CD14-positive monocyte (primary cell): Measurements from ENCODE around the gene CCT7. TPM values are rescaled to one million over a fixed set of nuclear protein-coding genes. Genes with fewer than 3 reads are reported as not detected.

Experiments used
- DNase-seq, 3 donors: peaks; one replicate each; pipeline ENCODE4 v3.0.0-alpha.2; 2011 to 2022
- H2AFZ ChIP-seq: 2 replicates; pipeline ENCODE4 v1.6.0; 2012; ENCODE audit warnings: mild to moderate bottlenecking, low read depth, low read length, inconsistent platforms; ENCODE audit not compliant: insufficient read depth, poor library complexity, severe bottlenecking
- H3K27ac ChIP-seq, 2 donors: 1 replicate in 1 of 2; 2 replicates in 1 of 2; pipeline ENCODE4 v1.5.1; 2012 to 2013; ENCODE audit warnings: low read length in 2 of 2, control low read depth in 1 of 2, inconsistent platforms in 1 of 2, low read depth in 1 of 2, mild to moderate bottlenecking in 1 of 2
- H3K27me3 ChIP-seq, 2 donors: one replicate each; pipeline versions ENCODE4 v1.6.0 to v1.6.1; 2011 to 2013; ENCODE audit warnings: low read length in 2 of 2; ENCODE audit not compliant: control insufficient read depth in 2 of 2, insufficient read depth in 2 of 2
- H3K36me3 ChIP-seq, 2 donors: replicated peaks in 1 of 2; 1 replicate in 1 of 2; 2 replicates in 1 of 2; pipeline versions ENCODE4 v1.5.1 to v1.6.1; 2012 to 2013; ENCODE audit warnings: low read length in 2 of 2, control low read depth in 1 of 2, inconsistent platforms in 1 of 2, mild to moderate bottlenecking in 1 of 2; ENCODE audit not compliant: insufficient read depth in 2 of 2, control insufficient read depth in 1 of 2
- H3K4me1 ChIP-seq, 2 donors: 1 replicate in 1 of 2; 2 replicates in 1 of 2; pipeline versions ENCODE4 v1.5.1 to v1.6.1; 2012 to 2013; ENCODE audit warnings: low read length in 2 of 2, control low read depth in 1 of 2, inconsistent platforms in 1 of 2, mild to moderate bottlenecking in 1 of 2, moderate library complexity in 1 of 2; ENCODE audit not compliant: insufficient read depth in 2 of 2, control insufficient read depth in 1 of 2
- H3K4me2 ChIP-seq: replicated peaks from 2 replicates; pipeline ENCODE3; 2012; ENCODE audit warnings: low read length, moderate library complexity, mild to moderate bottlenecking; ENCODE audit not compliant: poor library complexity, severe bottlenecking; ENCODE audit errors: extremely low read depth
- H3K4me3 ChIP-seq, 3 experiments: fragments of 200-600 bp in 1 of 3; sonication (generic) in 1 of 3; replicated peaks in 1 of 3; 1 replicate in 2 of 3; 2 replicates in 1 of 3; pipeline ENCODE4 v1.5.1; 2011 to 2013; ENCODE audit warnings: low read length in 3 of 3, mild to moderate bottlenecking in 3 of 3, control low read depth in 2 of 3, low read depth in 2 of 3, inconsistent platforms in 1 of 3, moderate library complexity in 1 of 3
- H3K79me2 ChIP-seq: 2 replicates; pipeline ENCODE4 v1.6.0; 2012; ENCODE audit warnings: mild to moderate bottlenecking, control low read depth, inconsistent platforms, low read length, moderate library complexity; ENCODE audit not compliant: insufficient read depth
- H3K9ac ChIP-seq: 2 replicates; pipeline ENCODE4 v1.6.0; 2017; ENCODE audit warnings: low read length, mild to moderate bottlenecking; ENCODE audit not compliant: insufficient read depth, poor library complexity, severe bottlenecking
- H3K9me3 ChIP-seq, 2 donors: replicated peaks in 1 of 2; 1 replicate in 1 of 2; 2 replicates in 1 of 2; pipeline versions ENCODE4 v1.5.1 to v1.6.1; 2012 to 2013; ENCODE audit warnings: low read length in 2 of 2, control low read depth in 1 of 2; ENCODE audit not compliant: control insufficient read depth in 1 of 2, insufficient read depth in 1 of 2
- H4K20me1 ChIP-seq: 2 replicates; pipeline ENCODE4 v1.6.0; 2012; ENCODE audit warnings: mild to moderate bottlenecking, low read length, control low read depth, moderate library complexity; ENCODE audit not compliant: insufficient read depth
- H3K27ac Mint-ChIP-seq, 7 donors: one replicate each; pipeline ENCODE4 v1.8.0; 2020; ENCODE audit warnings: mild to moderate bottlenecking in 7 of 7, mixed read lengths in 7 of 7, moderate library complexity in 6 of 7, inconsistent platforms in 2 of 7
- H3K27me3 Mint-ChIP-seq, 3 donors: one replicate each; pipeline ENCODE4 v1.8.0; 2021 to 2022; ENCODE audit warnings: low read depth in 3 of 3, mild to moderate bottlenecking in 3 of 3, mixed read lengths in 3 of 3, moderate library complexity in 3 of 3, inconsistent platforms in 1 of 3
- H3K36me3 Mint-ChIP-seq, 2 donors: one replicate each; pipeline ENCODE4 v1.8.0; 2020; ENCODE audit warnings: mixed read lengths in 2 of 2, inconsistent platforms in 1 of 2, mild to moderate bottlenecking in 1 of 2
- H3K4me1 Mint-ChIP-seq: one replicate; pipeline ENCODE4 v1.8.0; 2020; ENCODE audit warnings: mild to moderate bottlenecking, mixed read lengths
- H3K4me3 Mint-ChIP-seq, 2 donors: one replicate each; pipeline ENCODE4 v1.8.0; 2020; ENCODE audit warnings: mild to moderate bottlenecking in 2 of 2, mixed read lengths in 2 of 2, moderate library complexity in 1 of 2
- H3K9me3 Mint-ChIP-seq, 7 donors: one replicate each; pipeline ENCODE4 v1.8.0; 2020 to 2022; ENCODE audit warnings: mixed read lengths in 7 of 7, mild to moderate bottlenecking in 6 of 7, moderate library complexity in 6 of 7, inconsistent platforms in 2 of 7
- WGBS: methylation state at CpG from one replicate; pipeline ENCODE4 v1.1.5; 2013; ENCODE audit warnings: missing lambda C conversion rate; ENCODE audit not compliant: insufficient coverage; 5-methylcytosine and 5-hydroxymethylcytosine counted together
- intact Hi-C, 2 donors: fragments of 100-400 bp; cut with micrococcal nuclease; formaldehyde crosslinking; loops; one replicate each; pipeline versions ENCODE4 v1.15.0 to v1.15.1; 2023
- polyA plus RNA-seq, 3 donors: library from polyadenylated mRNA; depleted of rRNA in 1 of 3; unstranded in 2 of 3; stranded (reverse) in 1 of 3; fragments of 300-500 nt in 2 of 3; fragments of >200 nt in 1 of 3; fragmentation: Illumina TruSeq in 2 of 3; gene quantifications; 1 replicate in 2 of 3; 2 replicates in 1 of 3; pipeline ENCODE4 v1.2.3, GENCODE V29; 2012 to 2021
- TF ChIP-seq, protein P1 (sequence below): fragments of 200-600 bp; IDR thresholded peaks from one replicate; pipeline ENCODE4 v1.8.0; 2022; ENCODE audit warnings: antibody characterized with exemption, mild to moderate bottlenecking

CCT7 gene
- polyA plus RNA-seq, 3 donors = 56.8 to 151 (median 134) TPM

DNA sequence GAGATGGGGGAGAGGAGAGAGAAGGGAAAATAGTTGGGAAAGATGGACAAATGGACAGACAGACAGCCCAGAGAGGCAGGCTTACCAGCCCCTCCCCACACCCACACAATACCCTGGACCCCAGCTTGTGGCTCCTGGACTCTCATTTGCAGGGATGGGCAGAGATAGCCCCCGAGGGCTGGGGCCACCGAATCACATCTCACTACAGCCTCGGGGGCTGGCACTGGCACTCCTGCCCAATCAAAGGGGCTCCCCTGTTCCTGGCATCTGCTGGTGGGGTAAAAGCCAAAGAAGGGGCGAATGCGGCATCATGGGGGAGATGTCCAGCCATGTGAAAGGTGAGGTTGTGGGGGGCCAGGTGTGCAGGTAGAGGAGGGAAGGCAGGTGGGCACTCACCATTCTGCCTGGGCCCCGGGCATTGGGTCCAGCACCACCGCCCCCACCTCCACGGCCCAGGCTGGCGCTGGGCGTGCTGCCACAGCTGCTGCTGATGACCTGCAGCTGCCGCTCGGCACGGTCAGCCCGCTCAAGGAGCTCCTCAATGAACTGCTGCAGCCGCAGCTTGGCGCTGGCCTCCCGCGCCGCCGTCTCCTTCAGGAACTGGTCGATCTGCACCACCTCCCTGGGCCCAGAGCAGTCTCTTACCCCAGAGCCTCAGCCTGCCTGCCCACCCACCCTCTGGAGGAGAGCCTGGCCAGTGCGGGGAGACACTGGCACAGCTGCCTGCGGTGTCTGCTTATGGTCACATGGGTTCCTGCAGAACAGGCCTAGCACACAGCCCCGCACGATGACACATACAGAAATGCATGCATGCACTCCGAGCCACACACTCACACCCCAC, 32.2 kb downstream of the CCT7 start:
- no peaks in the 10 kb centered on the region for H3K9me3 ChIP-seq
- Mint-ChIP-seq H3K9me3 (peaks cover 0 to 4% (median 0%) of the 10 kb centered on the region in 7 donors), H3K36me3 (peaks cover 51 to 56% of the 10 kb centered on the region in 2 donors), H3K4me1 (peaks cover 5% of the 10 kb centered on the region), H3K27ac (no peak overlapping the region), H3K4me3 (no peak overlapping the region), H3K27me3 (peaks cover 16 to 22% (median 21%) of the 10 kb centered on the region in 3 donors)
- H2AFZ ChIP-seq = no peak overlapping the region
- no peaks in the 10 kb centered on the region for H3K79me2 ChIP-seq
- H4K20me1 ChIP-seq = peaks cover 24% of the 10 kb centered on the region
- no peak overlapping the region for H3K4me3 ChIP-seq
- peaks cover 0 to 5% of the 10 kb centered on the region in 2 donors for H3K4me1 ChIP-seq
- no peak overlapping the region for H3K27ac ChIP-seq
- intact Hi-C loops = no loop called here
- H3K36me3 ChIP-seq = peaks cover 22 to 53% of the 10 kb centered on the region in 2 donors
- no peak overlapping the region for H3K9ac ChIP-seq
- 96% methylated on average over 25 of the region's 26 CpGs for WGBS
- no peak overlapping the region for H3K4me2 ChIP-seq
- H3K27me3 ChIP-seq = peaks cover 6 to 16% of the 10 kb centered on the region in 2 donors
- no peak for DNase-seq
- TF ChIP-seq, protein P1, sequence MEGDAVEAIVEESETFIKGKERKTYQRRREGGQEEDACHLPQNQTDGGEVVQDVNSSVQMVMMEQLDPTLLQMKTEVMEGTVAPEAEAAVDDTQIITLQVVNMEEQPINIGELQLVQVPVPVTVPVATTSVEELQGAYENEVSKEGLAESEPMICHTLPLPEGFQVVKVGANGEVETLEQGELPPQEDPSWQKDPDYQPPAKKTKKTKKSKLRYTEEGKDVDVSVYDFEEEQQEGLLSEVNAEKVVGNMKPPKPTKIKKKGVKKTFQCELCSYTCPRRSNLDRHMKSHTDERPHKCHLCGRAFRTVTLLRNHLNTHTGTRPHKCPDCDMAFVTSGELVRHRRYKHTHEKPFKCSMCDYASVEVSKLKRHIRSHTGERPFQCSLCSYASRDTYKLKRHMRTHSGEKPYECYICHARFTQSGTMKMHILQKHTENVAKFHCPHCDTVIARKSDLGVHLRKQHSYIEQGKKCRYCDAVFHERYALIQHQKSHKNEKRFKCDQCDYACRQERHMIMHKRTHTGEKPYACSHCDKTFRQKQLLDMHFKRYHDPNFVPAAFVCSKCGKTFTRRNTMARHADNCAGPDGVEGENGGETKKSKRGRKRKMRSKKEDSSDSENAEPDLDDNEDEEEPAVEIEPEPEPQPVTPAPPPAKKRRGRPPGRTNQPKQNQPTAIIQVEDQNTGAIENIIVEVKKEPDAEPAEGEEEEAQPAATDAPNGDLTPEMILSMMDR = no peak

DNA sequence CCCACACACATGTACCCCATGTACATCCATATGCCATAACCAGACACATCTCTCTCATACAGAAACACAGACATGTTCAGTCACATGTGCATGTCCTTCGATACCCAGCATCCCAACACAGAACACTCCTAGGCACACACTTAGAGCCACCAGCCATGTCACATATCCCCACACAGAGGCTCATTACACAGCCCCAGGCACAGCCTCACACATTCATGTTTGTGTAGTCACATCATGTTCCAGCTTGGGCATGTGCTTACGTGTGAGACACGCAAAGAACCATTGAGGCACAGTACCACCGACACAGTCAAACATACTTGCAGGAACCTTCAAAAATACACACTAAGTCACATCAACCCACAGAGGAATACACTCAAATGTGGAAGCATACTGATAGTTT, 32.9 kb downstream of the CCT7 start:
- Mint-ChIP-seq H3K36me3 (peaks cover 45 to 57% of the 10 kb centered on the region in 2 donors), H3K9me3 (peaks cover 0 to 7% (median 0%) of the 10 kb centered on the region in 7 donors), H3K4me1 (peaks cover 5% of the 10 kb centered on the region), H3K27ac (no peak overlapping the region), H3K27me3 (peaks cover 16 to 22% (median 21%) of the 10 kb centered on the region in 3 donors), H3K4me3 (no peak overlapping the region)
- Histone ChIP-seq H3K4me3 (no peak overlapping the region), H2AFZ (no peak overlapping the region), H3K9ac (no peak overlapping the region), H3K79me2 (no peaks in the 10 kb centered on the region), H3K4me1 (peaks cover 0 to 5% of the 10 kb centered on the region in 2 donors), H3K27ac (no peak overlapping the region), H3K4me2 (no peak overlapping the region), H3K36me3 (peaks cover 22 to 46% of the 10 kb centered on the region in 2 donors), H3K9me3 (no peaks in the 10 kb centered on the region), H4K20me1 (peaks cover 31% of the 10 kb centered on the region), H3K27me3 (peaks cover 6 to 16% of the 10 kb centered on the region in 2 donors)
- 89% methylated on average over 4 of the region's 4 CpGs for WGBS
- DNase-seq = no peak
- TF ChIP-seq, protein P1 = no peak
- intact Hi-C loops = no loop called here
